SJCRH30 (cell line): Measurements from ENCODE around the gene SEMA7A. TPM values are rescaled to one million over a fixed set of nuclear protein-coding genes. Genes with fewer than 3 reads are reported as not detected.

Source experiments
- DNase-seq, 2 experiments: peaks; one replicate each; pipeline ENCODE4 v3.0.0-alpha.2; 2015 to 2020
- H3K27ac ChIP-seq: fragments of 250-450 bp; sonication (Bioruptor Pico); 2 replicates; pipeline ENCODE4 v1.5.1; 2020; ENCODE audit warnings: mild to moderate bottlenecking, moderate library complexity
- H3K27me3 ChIP-seq: fragments of 250-450 bp; sonication (Bioruptor Pico); 2 replicates; pipeline ENCODE4 v1.5.1; 2020; ENCODE audit warnings: mild to moderate bottlenecking, moderate library complexity
- H3K36me3 ChIP-seq: fragments of 250-450 bp; sonication (Bioruptor Pico); 2 replicates; pipeline ENCODE4 v1.5.1; 2020; ENCODE audit warnings: mild to moderate bottlenecking, moderate library complexity
- H3K4me1 ChIP-seq: fragments of 250-450 bp; sonication (Bioruptor Pico); 2 replicates; pipeline ENCODE4 v1.5.1; 2020; ENCODE audit warnings: mild to moderate bottlenecking, moderate library complexity
- H3K4me3 ChIP-seq: fragments of 250-450 bp; sonication (Bioruptor Pico); 2 replicates; pipeline ENCODE4 v1.5.1; 2020; ENCODE audit warnings: mild to moderate bottlenecking, moderate library complexity
- H3K9me3 ChIP-seq: fragments of 250-450 bp; sonication (Bioruptor Pico); replicated peaks from 2 replicates; pipeline ENCODE4 v1.5.1; 2020; ENCODE audit warnings: mild to moderate bottlenecking, moderate library complexity
- total RNA-seq: library from RNA; depleted of rRNA; stranded (reverse); fragments of >200 nt; shearing (Covaris generic); gene quantifications from 2 replicates; pipeline ENCODE4 v1.2.3, GENCODE V29; 2014

Gene SEMA7A
- total RNA-seq, 1 experiment from 2014 or later, result 2.6 TPM

GRCh38 chr15:74428970-74429780 is 4.6 kb downstream of the SEMA7A start:
- Histone ChIP-seq H3K9me3 (no peaks in the 10 kb centered on the region), H3K27ac (no peak overlapping the region), H3K4me1 (peaks cover 2% of the 10 kb centered on the region), H3K27me3 (peaks cover 5% of the 10 kb centered on the region; the same call in 1 of the 2 replicates), H3K4me3 (no peak overlapping the region), H3K36me3 (no peaks in the 10 kb centered on the region)
- DNase-seq, result no peak

GRCh38 chr15:74428442-74428787 is 5.3 kb downstream of the SEMA7A start:
- H3K9me3 ChIP-seq, result no peaks in the 10 kb centered on the region
- no peaks in the 10 kb centered on the region for H3K36me3 ChIP-seq
- H3K27ac ChIP-seq, result no peak overlapping the region
- H3K4me3 ChIP-seq, result no peak overlapping the region
- DNase-seq, result no peak
- H3K4me1 ChIP-seq, result peaks cover 3% of the 10 kb centered on the region
- H3K27me3 ChIP-seq, result peaks cover 5% of the 10 kb centered on the region; the same call in 1 of the 2 replicates

- H3K27ac ChIP-seq, result no peak overlapping the region
- H3K4me1 ChIP-seq, result peaks cover 4% of the 10 kb centered on the region
- DNase-seq, result no peak
- no peak overlapping the region for H3K4me3 ChIP-seq
- H3K27me3 ChIP-seq, result peaks cover 5% of the 10 kb centered on the region; the same call in 1 of the 2 replicates
- no peaks in the 10 kb centered on the region for H3K9me3 ChIP-seq
- H3K36me3 ChIP-seq, result no peaks in the 10 kb centered on the region
Measured at GRCh38 chr15:74427607-74428441, 5.9 kb downstream of the SEMA7A start.

- Histone ChIP-seq H3K4me1 (peaks cover 4% of the 10 kb centered on the region), H3K27me3 (no peaks in the 10 kb centered on the region; the same call in 1 of the 2 replicates), H3K27ac (no peak overlapping the region), H3K36me3 (no peaks in the 10 kb centered on the region), H3K9me3 (no peaks in the 10 kb centered on the region), H3K4me3 (no peak overlapping the region)
- no peak for DNase-seq
Measured at GRCh38 chr15:74426404-74427281, 7.1 kb downstream of the SEMA7A start.

GRCh38 chr15:74425630-74426029 is 8.1 kb downstream of the SEMA7A start:
- Histone ChIP-seq H3K4me3 (no peak overlapping the region), H3K27ac (no peak overlapping the region), H3K4me1 (peaks cover 4% of the 10 kb centered on the region), H3K36me3 (no peaks in the 10 kb centered on the region), H3K9me3 (no peaks in the 10 kb centered on the region), H3K27me3 (no peaks in the 10 kb centered on the region; the same call in 1 of the 2 replicates)
- DNase-seq, result no peak

GRCh38 chr15:74424901-74425528 is 8.7 kb downstream of the SEMA7A start:
- Histone ChIP-seq H3K27me3 (no peaks in the 10 kb centered on the region), H3K36me3 (no peaks in the 10 kb centered on the region), H3K4me3 (no peak overlapping the region), H3K9me3 (no peaks in the 10 kb centered on the region), H3K27ac (no peak overlapping the region), H3K4me1 (peaks cover 9% of the 10 kb centered on the region)
- no peak for DNase-seq

GRCh38 chr15:74423431-74424257 is 10.1 kb downstream of the SEMA7A start:
- H3K4me3 ChIP-seq, result no peak overlapping the region
- no peaks in the 10 kb centered on the region for H3K36me3 ChIP-seq
- H3K4me1 ChIP-seq, result peaks cover 11% of the 10 kb centered on the region
- H3K27ac ChIP-seq, result no peak overlapping the region
- H3K9me3 ChIP-seq, result no peaks in the 10 kb centered on the region
- H3K27me3 ChIP-seq, result no peaks in the 10 kb centered on the region
- DNase-seq, result no peak

- peaks cover 11% of the 10 kb centered on the region for H3K4me1 ChIP-seq
- H3K36me3 ChIP-seq, result no peaks in the 10 kb centered on the region
- no peak for DNase-seq
- no peaks in the 10 kb centered on the region for H3K9me3 ChIP-seq
- H3K27me3 ChIP-seq, result no peaks in the 10 kb centered on the region
- H3K4me3 ChIP-seq, result no peak overlapping the region
- no peak overlapping the region for H3K27ac ChIP-seq
Measured at GRCh38 chr15:74422652-74423430, 10.9 kb downstream of the SEMA7A start.

- H3K4me3 ChIP-seq, result no peak overlapping the region
- H3K4me1 ChIP-seq, result peaks cover 11% of the 10 kb centered on the region
- no peaks in the 10 kb centered on the region for H3K27me3 ChIP-seq
- no peaks in the 10 kb centered on the region for H3K36me3 ChIP-seq
- H3K9me3 ChIP-seq, result no peaks in the 10 kb centered on the region
- H3K27ac ChIP-seq, result no peak overlapping the region
- DNase-seq, result no peak
Measured at GRCh38 chr15:74422265-74422651, 11.5 kb downstream of the SEMA7A start.

GRCh38 chr15:74421302-74422245 is 12.2 kb downstream of the SEMA7A start:
- H3K4me1 ChIP-seq, result peaks cover 11% of the 10 kb centered on the region
- no peak overlapping the region for H3K4me3 ChIP-seq
- no peaks in the 10 kb centered on the region for H3K9me3 ChIP-seq
- no peaks in the 10 kb centered on the region for H3K27me3 ChIP-seq
- no peak overlapping the region for H3K27ac ChIP-seq
- no peak for DNase-seq
- no peaks in the 10 kb centered on the region for H3K36me3 ChIP-seq

GRCh38 chr15:74420193-74420905 is 13.4 kb downstream of the SEMA7A start:
- H3K27ac ChIP-seq, result no peak overlapping the region
- no peak overlapping the region for H3K4me3 ChIP-seq
- peaks cover 12% of the 10 kb centered on the region for H3K4me1 ChIP-seq
- no peaks in the 10 kb centered on the region for H3K9me3 ChIP-seq
- no peaks in the 10 kb centered on the region for H3K36me3 ChIP-seq
- DNase-seq, result no peak
- H3K27me3 ChIP-seq, result no peaks in the 10 kb centered on the region

GRCh38 chr15:74419432-74419831 is 14.3 kb downstream of the SEMA7A start:
- H3K9me3 ChIP-seq, result no peaks in the 10 kb centered on the region
- no peak for DNase-seq
- H3K27ac ChIP-seq, result no peak overlapping the region
- H3K4me3 ChIP-seq, result no peak overlapping the region
- H3K27me3 ChIP-seq, result no peaks in the 10 kb centered on the region
- H3K4me1 ChIP-seq, result peaks cover 21% of the 10 kb centered on the region
- H3K36me3 ChIP-seq, result no peaks in the 10 kb centered on the region
